ENCODE measurements around the gene SLC12A6. TPM values are rescaled to one million over a fixed set of nuclear protein-coding genes. Genes with fewer than 3 reads are reported as not detected.
A peak's percentile ranks its signal among the peaks of the same experiment; 100 is the strongest.
"Not testable (repeated sequence)": the region's sequence is repeated elsewhere in the genome, so short reads cannot be mapped to it uniquely, and the experiment has no call there.

SLC12A6 gene
- total RNA-seq, 1 donor from 2014 or later, result 17.9 TPM

DNA sequence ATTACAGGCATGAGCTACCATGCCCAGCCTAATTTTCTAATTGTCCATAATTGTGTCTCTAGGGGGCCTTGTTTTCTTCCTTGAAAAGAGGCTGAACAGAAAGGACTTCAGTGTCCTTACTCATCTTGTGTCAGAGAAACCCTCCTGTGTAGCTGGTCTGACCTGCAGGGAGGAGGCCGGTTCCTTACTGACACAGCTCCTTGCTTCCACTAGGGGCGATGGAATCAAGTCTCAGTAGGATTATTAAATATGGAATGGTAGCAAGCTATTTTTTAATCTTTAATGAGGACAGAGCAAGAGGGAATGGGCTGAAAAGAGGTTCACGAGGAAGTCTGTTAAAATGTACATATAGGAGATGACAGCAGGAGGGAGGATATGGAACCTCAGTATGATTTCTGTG, 20.8 kb upstream of the SLC12A6 start:
- no peak for DNase-seq (ENCODE audit: low read depth)

DNA sequence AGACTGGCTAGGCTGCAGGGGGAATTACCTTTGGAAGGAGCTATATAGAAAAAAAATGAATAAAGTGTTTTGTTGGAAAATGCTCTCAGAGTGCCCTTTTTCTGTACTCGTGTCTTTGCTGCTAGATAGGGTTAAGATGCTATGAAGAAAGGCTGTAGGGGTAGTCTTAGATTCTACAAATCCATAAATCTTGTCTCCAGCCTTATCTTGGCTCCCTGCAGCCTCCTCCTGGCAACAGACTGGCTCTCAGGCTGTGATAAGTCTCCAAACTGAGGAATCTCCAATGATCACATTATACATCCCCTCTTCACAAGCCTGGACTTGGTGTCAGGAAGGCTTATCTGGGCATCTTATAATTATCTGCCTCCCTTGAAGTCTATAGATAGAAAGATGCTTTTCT, 20.1 kb upstream of the SLC12A6 start:
- no peak for DNase-seq (ENCODE audit: low read depth)

DNA sequence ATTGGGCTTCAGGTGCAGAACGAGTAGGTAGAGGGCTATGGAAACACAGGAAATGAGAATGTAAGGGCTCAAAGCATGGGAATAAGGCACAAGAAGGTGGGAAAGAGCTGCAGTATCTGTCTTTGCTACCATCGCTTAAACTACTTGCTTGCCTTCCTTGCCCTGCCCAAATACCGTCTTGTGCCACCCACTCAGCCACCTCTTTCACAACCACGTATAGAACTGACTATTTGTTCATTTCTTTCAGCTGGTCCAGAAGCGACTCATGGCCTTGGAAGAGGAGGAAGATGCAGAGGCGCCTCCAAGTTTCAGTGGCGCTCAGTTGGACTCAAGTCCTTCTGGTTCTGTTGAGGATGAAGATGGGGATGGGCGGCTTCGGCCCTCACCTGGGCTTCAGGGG, 17.7 kb upstream of the SLC12A6 start:
- DNase-seq (ENCODE audit: low read depth), result no peak

DNA sequence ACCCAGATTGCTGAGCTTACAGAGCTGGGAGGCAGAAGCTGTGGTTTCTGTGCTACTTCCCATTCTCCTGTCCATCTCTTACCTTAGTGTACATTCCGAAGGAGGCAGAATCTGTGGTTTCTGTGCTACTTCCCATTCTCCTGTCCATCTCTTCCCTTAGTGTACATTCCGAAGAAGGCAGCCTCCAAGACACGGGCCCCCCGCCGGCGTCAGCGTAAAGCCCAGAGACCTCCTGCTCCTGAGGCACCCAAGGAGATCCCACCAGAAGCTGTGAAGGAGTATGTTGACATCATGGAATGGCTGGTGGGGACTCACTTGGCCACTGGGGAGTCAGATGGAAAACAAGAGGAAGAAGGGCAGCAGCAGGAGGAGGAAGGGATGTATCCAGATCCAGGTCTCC, 16.7 kb upstream of the SLC12A6 start:
- no peak for DNase-seq (ENCODE audit: low read depth)

DNA sequence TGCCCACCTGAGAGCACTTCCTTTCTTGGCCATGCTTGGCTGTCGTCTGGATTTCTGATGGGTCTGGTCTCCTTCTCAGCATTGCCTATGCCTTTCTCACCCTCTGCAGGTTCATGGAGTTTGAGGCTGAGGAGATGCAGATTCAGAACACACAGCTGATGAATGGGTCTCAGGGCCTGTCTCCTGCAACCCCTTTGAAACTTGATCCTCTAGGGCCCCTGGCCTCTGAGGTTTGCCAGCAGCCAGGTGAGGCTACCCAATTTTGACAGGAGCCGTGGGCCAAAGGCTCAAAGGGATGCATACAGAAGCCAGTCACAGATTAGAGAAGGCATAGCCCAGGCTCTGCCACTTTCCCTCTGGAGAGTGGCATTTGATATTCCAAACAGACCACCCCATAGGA, 16.0 kb upstream of the SLC12A6 start:
- DNase-seq (ENCODE audit: low read depth), result no peak

DNA sequence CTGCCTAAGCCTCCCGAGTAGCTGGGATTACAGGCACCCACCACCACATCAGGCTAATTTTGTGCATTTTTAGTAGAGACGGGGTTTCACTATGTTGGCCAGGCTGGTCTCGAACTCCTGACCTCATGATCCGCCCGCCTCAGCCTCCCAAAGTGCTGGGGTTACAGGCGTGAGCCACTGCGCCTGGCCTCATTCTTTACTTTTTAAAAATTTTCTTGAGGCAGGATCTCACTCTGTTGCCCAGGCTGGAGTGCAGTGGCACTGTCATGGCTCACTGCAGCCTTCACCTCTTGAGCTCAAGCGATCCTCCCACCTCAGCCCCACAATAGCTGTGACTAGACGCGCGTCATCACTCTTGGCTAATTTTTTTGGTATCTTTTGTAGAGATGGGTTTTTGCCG, 15.4 kb upstream of the SLC12A6 start:
- DNase-seq (ENCODE audit: low read depth), result not testable (repeated sequence)

DNA sequence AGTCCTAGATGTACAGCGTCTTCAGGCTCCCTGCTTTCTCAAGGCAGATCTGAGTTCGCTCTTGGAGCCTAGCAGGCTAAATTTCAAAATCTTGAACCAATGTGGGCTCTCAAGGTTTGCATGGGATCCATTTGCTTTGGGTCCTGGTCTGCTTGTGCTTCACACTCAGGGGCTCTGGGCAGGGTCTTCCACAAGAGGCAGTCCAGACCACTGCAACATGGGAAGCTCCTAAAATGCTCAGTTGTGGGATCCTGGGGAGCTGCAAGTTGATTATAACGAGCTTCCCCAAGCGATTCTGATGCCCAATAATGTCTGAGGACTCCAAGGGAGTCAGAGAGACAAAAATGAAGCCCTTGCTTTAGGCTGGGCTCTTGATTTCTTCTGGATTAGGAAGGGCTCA, 12.2 kb upstream of the SLC12A6 start:
- no peak for DNase-seq (ENCODE audit: low read depth)

DNA sequence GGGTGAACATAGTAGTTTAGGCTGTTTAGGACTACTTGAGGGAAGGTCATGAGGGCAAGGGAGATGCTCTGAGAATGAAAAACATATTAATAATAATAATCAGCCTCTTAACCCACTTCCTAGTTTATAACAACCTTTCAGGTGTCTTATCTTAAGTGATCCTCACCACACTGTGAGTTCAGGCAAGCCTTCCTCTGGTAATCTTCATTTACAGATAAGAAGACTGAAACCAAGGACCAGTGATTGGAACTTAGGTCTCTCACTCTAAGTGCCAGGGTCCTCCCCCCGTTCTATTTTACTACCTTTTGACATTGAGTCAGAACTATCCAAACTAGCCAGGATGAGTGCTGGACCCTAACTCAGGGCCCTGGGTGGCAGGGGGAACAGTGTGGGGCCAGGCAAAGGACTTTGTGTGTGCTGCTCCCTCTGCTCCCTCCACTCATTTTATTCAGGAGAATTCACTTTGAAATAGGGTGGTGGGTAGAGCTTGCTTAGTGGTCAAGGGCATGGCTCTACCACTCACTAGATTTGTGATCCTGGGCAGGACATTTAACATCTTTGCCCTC, 11.2 kb upstream of the SLC12A6 start:
- no peak for DNase-seq (ENCODE audit: low read depth)

DNA sequence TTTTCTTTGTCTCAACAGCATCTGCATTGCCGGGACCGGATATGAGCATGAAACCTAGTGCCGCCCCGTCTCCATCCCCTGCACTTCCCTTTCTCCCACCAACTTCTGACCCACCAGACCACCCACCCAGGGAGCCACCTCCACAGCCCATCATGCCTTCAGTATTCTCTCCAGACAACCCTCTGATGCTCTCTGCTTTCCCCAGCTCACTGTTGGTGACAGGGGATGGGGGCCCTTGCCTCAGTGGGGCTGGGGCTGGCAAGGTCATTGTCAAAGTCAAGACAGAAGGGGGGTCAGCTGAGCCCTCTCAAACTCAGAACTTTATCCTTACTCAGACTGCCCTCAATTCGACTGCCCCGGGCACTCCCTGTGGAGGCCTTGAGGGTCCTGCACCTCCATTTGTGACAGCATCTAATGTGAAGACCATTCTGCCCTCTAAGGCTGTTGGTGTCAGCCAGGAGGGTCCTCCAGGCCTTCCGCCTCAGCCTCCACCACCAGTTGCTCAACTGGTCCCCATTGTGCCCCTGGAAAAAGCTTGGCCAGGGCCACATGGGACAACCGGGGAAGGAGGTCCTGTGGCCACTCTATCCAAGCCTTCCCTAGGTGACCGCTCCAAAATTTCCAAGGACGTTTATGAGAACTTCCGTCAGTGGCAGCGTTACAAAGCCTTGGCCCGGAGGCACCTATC, 10.5 kb upstream of the SLC12A6 start:
- DNase-seq (ENCODE audit: low read depth), result no peak

DNA sequence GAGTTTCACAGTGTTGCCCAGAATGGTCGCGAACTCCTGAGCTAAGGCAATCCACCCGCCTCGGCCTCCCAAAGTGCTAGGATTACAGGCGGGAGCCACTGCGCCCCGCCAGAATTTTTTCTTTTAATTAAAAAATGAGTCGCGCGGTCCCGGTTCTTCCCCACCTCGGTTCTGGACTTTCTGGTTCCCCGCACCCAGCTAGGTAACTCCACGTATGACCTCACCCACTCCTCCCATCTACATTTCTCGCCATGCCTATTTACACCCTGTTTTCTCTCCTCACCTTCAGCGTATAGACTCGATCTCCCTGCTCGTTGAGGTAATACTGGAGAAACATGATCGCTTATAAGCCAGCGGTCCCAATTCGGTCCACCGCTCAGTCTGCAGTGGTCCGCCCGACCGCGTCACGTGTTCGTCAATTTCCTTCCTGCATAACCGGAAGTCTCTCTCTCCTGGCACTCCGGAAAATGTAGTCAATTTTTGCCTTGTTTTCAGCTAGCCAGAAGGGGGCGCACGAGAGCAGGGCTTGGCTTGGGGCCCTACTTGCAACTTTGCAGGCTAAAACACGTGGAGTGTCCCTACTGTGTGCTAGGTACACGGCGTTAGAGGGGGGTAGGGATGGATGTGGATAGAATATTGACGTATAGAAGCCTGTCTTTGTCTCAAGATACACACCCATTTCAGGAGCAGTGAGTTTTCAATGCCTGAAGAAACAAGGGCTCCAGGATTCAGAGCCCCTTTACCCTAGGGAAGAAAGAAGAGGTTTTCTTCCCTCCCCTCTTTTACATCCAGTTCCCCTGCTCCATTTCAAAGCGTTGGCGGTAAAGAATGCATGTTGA, 5.4 kb upstream of the SLC12A6 start, which contains the start of the genes NOP10 and NUTM1:
Gene NOP10 (minus strand): TSS at position 400 of the 839 bp plus-strand sequence. CDS start 63 bp downstream, at position 337.
Gene NUTM1 (plus strand): TSS at position 579 of the 839 bp plus-strand sequence. CDS start 382 bp downstream, outside the sequence.
- DNase-seq (ENCODE audit: low read depth), result peak; percentile 92

DNA sequence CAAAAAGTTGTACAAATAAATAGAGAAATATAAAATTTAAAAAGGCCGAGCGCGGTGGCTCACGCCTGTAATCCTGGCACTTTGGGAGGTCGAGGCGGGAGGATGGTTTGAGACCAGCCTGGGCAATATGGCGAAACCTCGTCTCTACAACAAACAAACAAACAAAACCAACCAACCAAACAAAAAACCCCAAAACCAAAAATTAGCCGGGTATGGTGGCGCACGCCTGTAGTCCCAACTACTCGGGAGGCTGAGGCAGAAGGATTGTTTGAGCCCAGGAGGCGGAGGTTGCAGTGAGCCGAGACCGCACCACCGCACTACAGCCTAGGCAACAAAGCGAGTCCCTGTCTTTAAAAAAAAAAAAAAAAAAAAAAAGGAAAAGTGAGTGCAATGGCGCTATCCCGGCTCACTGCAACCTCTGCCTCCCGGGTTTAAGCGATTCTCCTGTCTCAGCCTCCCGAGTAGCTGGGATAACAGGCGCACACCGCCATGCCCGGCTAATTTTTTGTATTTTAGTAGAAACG, 4.7 kb upstream of the SLC12A6 start:
- not testable (repeated sequence) for DNase-seq (ENCODE audit: low read depth)

DNA sequence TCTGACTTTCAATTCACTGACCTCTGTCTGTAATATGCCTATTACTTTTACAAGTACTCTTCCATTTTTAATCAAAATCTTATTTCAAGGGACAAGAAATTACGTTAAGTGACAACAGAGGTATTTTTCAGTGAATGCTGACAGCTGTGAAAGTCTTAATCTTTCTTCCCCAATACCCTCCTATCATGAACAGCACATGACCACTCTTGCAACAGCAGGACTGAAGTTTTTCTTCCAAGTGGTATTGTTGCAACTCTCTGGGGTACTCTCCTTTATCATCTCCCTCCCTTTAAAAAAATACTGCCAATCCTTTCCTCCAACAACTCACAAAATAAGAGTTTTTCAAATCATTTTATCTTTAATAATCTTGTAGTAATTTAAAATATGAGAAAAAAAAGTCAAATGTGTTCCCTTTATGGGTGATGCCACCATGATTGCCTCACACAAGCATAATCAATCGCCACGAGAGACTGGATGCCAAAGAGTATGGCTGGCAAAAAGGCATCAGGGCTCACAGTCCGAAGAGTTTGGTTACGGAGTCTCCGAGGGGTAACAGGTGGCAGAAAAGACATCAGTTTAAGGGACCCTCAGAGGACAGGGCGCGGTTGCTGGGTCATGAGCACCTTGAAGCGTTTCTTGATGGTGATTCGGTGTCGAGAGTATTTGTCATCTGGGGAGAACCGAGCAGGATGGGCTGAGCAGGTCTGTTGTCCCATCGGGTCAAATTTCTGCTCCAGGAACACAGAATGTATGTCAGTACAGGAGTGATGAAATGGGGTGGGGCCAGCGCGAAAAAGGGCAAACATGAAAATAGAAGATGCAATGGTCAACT, 4.0 kb upstream of the SLC12A6 start:
- no peak for DNase-seq (ENCODE audit: low read depth)

DNA sequence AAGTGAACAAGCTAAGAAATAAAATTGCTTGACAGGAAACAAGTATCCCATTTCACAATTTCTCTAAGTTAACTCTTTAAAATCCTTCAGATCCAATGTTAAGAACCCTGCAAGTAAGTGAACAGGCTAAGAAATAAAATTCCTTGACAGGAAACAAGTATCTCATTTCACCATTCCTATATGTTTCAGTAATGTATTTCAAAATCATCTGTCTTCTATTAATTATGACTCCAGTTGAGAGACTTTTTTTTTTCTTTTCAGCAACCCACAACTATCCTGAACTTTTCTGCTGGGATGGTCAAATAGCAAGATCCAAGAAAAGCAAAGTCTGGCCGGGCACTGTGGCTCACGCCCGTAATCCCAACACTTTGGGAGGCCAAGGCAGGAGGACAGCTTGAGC, 2.4 kb upstream of the SLC12A6 start:
- no peak for DNase-seq (ENCODE audit: low read depth)

DNA sequence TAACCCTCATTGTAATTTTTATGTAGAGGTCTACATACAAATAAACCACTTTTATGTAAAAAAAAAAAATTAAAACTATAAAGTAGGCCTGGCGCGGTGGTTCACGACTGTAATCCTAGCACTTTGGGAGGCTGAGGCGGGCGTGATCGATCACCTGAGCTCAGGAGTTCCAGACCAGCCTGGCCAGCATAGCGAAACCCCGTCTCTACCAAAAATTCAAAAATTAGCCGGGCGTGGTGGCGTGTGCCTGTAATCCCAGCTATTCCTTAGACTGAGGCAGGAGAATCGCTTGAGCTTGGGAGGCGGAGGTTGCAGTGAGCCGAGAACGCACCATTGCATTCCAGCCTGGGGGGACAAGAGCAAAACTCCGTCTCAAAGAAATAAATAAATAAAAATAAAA, 766 bp upstream of the SLC12A6 start:
- no peak for DNase-seq (ENCODE audit: low read depth)

DNA sequence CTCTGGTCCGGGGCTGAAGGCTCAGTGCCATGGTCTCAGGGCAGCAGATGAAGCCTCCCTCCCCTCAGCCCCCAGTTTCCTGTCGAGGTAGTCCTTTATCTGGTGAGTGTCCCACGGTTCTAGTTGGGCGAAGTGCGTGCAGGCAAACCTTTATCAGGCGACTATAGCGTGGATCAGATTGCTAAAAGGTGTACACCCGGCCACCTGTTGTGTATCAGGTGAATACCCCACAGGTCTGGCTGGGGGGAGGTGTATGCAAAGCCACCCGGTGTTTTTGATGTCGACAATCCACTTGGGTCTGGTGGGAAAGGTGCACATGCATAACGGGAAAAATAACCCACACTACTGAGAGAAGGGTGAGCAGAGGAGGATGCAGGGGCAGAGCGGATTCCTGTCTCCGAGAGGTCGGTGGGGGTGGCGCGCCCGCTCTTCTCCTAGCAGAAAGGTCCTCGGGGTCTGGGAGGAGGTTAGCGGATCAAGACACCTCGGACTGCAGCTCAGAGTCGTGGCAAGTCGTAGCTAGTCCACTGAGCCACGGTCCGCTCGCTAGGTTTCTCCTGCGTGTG, 507 bp downstream of the SLC12A6 start:
- no peak for DNase-seq (ENCODE audit: low read depth)

DNA sequence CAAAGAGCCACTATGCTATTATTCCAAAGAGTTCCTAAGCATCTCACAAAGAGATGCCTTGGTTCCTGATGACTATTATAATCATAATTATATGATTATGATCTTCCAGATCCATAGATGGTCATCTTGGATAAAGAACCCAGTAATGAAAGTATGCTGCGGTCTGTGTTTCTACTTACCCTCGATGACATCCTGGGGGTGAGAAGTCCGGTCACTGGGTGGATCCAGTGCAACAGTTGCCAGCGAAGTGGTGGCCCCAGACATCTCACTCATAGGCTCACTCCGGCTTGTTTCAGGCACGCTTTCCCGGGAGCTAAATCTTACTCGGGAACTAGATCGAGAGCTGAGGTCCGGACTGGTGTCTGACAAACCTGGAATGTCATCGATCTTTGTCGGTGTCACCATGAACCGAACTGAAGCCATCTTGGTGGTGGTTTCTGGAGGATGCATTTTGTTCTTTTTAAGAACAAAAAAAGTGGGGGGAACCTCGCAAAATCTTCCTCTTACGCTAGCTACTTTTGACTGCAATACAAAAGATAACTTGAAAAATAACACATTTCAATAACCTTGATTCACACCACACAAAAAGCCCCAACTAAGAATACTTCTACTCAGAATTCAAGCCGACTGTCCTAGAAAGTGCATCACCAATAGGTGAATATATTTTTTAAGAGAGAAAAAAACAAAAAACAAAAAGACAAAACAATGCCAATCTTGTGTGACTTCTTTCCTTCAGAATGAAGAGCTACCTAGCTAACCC, 1.2 kb downstream of the SLC12A6 start:
- DNase-seq (ENCODE audit: low read depth), result no peak

DNA sequence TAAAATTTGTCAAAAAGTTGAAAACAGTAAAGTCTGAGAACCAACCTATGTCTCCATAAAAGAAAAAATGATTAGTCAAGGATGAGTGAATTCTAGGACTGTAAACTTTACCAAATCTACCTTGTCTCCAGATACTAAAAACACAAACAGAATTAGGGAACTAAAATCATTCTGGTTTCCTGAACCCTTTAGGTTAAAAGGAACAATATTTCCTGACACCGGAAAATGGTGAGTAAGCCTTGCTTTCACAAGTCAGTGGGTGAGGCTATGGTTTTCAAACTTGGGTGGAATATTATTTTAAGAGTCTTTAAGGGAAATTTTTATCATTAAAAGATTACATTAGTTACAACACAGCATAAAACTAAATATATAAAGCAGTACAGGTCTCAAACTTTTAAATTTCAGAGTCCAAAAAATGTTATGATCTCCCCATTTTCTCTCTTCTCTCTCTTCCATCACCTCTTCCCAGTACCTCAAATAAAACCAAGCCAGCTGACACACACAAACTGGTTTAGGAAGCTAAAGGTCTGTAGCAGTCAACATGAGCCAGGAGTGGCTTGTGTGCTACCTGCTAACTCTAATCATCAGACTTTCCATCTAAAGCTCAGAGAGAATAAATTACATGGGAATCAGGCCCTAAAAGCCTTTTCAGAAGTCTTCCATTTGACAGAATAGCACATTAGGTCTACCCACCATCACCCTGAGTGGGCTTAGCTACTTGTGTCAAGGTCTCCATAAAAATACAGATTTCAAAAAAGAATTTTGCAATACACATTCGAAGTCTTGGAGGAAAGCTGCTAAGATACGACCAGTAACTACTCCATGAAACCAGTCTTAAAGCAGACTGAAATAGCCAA, 2.2 kb downstream of the SLC12A6 start:
- DNase-seq (ENCODE audit: low read depth), result no peak

DNA sequence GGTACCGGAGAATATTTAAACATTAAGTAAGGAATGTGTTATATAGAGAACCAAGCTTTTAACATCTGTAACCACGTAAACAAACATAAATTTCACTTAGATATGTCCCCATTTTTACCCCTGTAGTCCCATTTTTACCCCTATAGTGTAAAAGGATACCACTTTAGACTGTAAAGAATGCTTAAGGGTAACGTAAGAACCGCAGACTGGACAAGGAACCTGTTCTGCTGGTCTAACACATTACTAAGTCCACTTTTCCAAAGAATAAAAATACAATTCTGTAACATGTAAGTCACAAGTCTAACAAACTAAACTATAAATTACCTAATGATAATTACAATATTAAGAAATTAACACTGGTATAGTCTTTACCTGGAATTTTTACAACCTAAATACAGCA, 2.9 kb downstream of the SLC12A6 start:
- no peak for DNase-seq (ENCODE audit: low read depth)

DNA sequence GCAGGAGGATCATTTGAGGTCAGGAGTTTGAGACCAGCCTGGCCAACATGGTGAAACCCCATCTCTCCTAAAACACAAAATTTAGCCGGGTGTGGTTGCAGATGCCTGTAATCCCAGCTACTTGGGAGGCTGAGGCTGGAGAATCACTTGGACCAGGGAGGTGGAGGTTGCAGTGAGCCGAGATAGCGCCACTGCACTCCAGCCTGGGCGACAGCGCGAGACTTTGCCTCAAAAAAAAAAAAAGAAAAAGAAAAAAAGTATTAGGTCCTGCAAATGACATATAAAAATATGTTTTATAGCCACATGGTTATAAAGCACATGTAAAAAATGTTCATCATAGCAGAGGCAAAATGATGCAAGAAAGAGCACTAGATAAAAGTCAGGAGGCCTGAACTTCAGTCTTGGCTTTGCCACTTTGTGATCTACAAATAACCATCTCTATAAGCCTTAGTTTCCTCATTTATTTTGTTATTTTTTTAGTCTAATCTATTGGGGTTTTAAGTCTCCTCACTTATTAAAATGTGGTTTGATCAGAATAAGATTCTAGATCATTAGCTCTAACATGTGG, 4.9 kb downstream of the SLC12A6 start:
- no peak for DNase-seq (ENCODE audit: low read depth)
